Transverse colon (tissue), 4 donors: ENCODE data around the gene STARD13. TPM values are rescaled to one million over a fixed set of nuclear protein-coding genes. Genes with fewer than 3 reads are reported as not detected.

ENCODE experiments used
- DNase-seq: peaks from one replicate; pipeline ENCODE4 v3.0.0-alpha.2; 2019
- H3K27ac ChIP-seq, 4 donors: fragments of 200-600 bp; sonication (generic); 2 replicates each; pipeline ENCODE4 v1.5.1; 2016 to 2018; ENCODE audit warnings: inconsistent platforms in 4 of 4
- H3K27me3 ChIP-seq: fragments of 200-600 bp; sonication (generic); 2 replicates; pipeline ENCODE4 v1.5.1; 2017; ENCODE audit warnings: inconsistent platforms
- H3K36me3 ChIP-seq, 4 donors: fragments of 200-600 bp; sonication (generic); 2 replicates each; pipeline ENCODE4 v1.5.1; 2017 to 2019; ENCODE audit warnings: inconsistent platforms in 4 of 4
- H3K4me1 ChIP-seq, 4 donors: fragments of 200-600 bp; sonication (generic); 2 replicates each; pipeline ENCODE4 v1.5.1; 2017 to 2020; ENCODE audit warnings: inconsistent platforms in 4 of 4
- H3K4me3 ChIP-seq, 4 donors: fragments of 200-600 bp; sonication (generic); 1 replicate in 1 of 4; 2 replicates in 3 of 4; pipeline versions ENCODE4 v1.5.1 to v1.6.1; 2017 to 2019; ENCODE audit warnings: inconsistent platforms in 4 of 4
- H3K9me3 ChIP-seq, 2 donors: fragments of 200-600 bp; sonication (generic); 2 replicates each; pipeline ENCODE4 v1.5.1; 2017 to 2019; ENCODE audit warnings: inconsistent platforms in 2 of 2
- EP300 ChIP-seq: sonication (generic); formaldehyde crosslinking; IDR thresholded peaks from one replicate; pipeline ENCODE4 v1.6.1; 2017; ENCODE audit warnings: antibody characterized with exemption, low read depth
- POLR2A ChIP-seq: fragments of 450-650 bp; IDR thresholded peaks from one replicate; pipeline ENCODE4 v1.6.1; 2016; ENCODE audit warnings: antibody characterized with exemption, mild to moderate bottlenecking, moderate library complexity
- POLR2AphosphoS5 ChIP-seq, 3 donors: sonication (generic); formaldehyde crosslinking; IDR thresholded peaks; one replicate each; pipeline ENCODE4 v1.6.1; 2016; ENCODE audit warnings: antibody characterized with exemption in 3 of 3
- WGBS, 2 donors: methylation state at CpG; one replicate each; pipeline ENCODE4 v1.1.5; 2018; ENCODE audit warnings: low coverage in 1 of 2; 5-methylcytosine and 5-hydroxymethylcytosine counted together
- in situ Hi-C, 4 donors: fragments of 200-750 bp; cut with MboI; loops; one replicate each; pipeline versions ENCODE4 v1.15.0 to v1.15.1; 2017; ENCODE audit warnings: low sequenced_read_pairs in 3 of 4, low pct_ligation_motif_present in 1 of 4, low pct_unique_long_range_greater_than_20kb in 1 of 4
- intact Hi-C: fragments of 100-400 bp; cut with DNase I; formaldehyde crosslinking; loops from one replicate; pipeline ENCODE4 v1.15.1; 2023; ENCODE audit warnings: low total_unique reads
- total RNA-seq, 4 donors: library from RNA; depleted of rRNA; stranded (reverse); fragments of >200 nt; gene quantifications; one replicate each; pipeline ENCODE4 v1.1.0, GENCODE V29; 2016
- TF ChIP-seq, protein P1 (sequence below), 5 experiments: fragments of 200-600 bp in 3 of 5; fragments of 450-650 bp in 2 of 5; sonication (generic) in 3 of 5; IDR thresholded peaks; 1 replicate in 2 of 5; 2 replicates in 3 of 5; pipeline ENCODE4 v1.5.1; 2016 to 2017; ENCODE audit warnings: antibody characterized with exemption in 5 of 5, inconsistent platforms in 3 of 5, mild to moderate bottlenecking in 2 of 5, moderate library complexity in 1 of 5

Gene STARD13
- total RNA-seq, 4 donors from 2014 or later, result 18.1 to 107 (median 41.5) TPM

DNA sequence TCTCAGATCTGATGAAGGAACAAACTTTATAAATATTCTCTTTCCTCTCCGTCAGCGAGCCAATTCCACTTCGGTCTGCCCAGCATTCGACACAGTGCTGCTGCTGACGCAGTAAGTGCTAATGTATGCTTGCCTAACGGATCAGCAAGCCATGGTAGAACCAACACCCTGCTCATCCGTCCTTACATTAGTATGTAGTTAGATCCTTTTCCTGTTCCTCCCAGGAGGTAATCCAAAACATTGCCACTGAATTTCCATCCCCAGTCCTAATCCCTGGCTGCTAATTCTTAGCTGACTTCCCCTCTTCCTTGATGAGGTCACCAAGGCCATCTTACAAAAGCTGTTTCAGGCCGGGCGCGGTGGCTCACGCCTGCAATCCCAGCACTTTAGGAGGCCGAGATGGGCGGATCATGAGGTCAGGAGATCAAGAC is 88.0 kb downstream of the STARD13 start:
- TF ChIP-seq POLR2A (no peak), EP300 (no peak), POLR2AphosphoS5 (IDR thresholded peaks at IDR 0.05) (peak in 1 of 3 donors; percentile 12)
- TF ChIP-seq, protein P1, sequence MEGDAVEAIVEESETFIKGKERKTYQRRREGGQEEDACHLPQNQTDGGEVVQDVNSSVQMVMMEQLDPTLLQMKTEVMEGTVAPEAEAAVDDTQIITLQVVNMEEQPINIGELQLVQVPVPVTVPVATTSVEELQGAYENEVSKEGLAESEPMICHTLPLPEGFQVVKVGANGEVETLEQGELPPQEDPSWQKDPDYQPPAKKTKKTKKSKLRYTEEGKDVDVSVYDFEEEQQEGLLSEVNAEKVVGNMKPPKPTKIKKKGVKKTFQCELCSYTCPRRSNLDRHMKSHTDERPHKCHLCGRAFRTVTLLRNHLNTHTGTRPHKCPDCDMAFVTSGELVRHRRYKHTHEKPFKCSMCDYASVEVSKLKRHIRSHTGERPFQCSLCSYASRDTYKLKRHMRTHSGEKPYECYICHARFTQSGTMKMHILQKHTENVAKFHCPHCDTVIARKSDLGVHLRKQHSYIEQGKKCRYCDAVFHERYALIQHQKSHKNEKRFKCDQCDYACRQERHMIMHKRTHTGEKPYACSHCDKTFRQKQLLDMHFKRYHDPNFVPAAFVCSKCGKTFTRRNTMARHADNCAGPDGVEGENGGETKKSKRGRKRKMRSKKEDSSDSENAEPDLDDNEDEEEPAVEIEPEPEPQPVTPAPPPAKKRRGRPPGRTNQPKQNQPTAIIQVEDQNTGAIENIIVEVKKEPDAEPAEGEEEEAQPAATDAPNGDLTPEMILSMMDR (IDR thresholded peaks at IDR 0.05), result no peak
- intact Hi-C loops, result no loop called here
- 69 to 71% methylated on average over 4 to 13 of the region's 13 CpGs for WGBS, 2 donors
- Histone ChIP-seq H3K36me3 (no peaks in the 10 kb centered on the region), H3K27ac (peak overlapping the region; percentile 59 to 73 (median 62)), H3K27me3 (no peaks in the 10 kb centered on the region), H3K4me1 (peaks cover 14 to 67% (median 22%) of the 10 kb centered on the region in 4 donors), H3K4me3 (no peak overlapping the region), H3K9me3 (no peaks in the 10 kb centered on the region)
- DNase-seq, result no peak
- in situ Hi-C loops, result no loop called here

DNA sequence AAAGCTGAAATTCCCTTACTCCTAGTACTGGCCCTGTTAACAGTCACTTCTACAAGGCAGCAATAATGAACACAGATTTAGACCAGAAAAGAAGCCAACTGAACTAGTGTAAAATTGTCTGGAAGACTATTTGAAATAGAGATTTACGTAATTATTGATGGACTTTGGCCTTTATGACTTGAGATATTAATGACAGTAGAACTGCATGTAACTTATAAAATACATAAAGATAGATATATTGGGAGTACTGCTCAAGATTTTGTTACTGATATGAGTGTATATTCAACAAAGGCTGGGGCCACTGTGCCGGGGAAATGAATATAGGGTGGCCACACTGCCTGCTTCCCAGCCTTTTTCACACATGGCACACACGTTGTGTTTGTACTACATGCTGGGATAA is 88.8 kb downstream of the STARD13 start:
- H3K36me3 ChIP-seq, result no peaks in the 10 kb centered on the region
- H3K9me3 ChIP-seq, result no peaks in the 10 kb centered on the region
- 88 to 93% methylated on average over 1 to 3 of the region's 3 CpGs for WGBS, 2 donors
- no peak for TF ChIP-seq POLR2AphosphoS5 (IDR thresholded peaks at IDR 0.05)
- TF ChIP-seq POLR2A, result no peak
- TF ChIP-seq, protein P1 (IDR thresholded peaks at IDR 0.05), result no peak
- TF ChIP-seq EP300, result no peak
- no peak overlapping the region for H3K4me3 ChIP-seq
- no peak for DNase-seq
- peaks cover 15 to 65% (median 22%) of the 10 kb centered on the region in 4 donors for H3K4me1 ChIP-seq
- H3K27me3 ChIP-seq, result no peaks in the 10 kb centered on the region
- intact Hi-C loops (no loop called here), in situ Hi-C loops (no loop called here)
- H3K27ac ChIP-seq, result peak overlapping the region; percentile 59 to 73 (median 62)

DNA sequence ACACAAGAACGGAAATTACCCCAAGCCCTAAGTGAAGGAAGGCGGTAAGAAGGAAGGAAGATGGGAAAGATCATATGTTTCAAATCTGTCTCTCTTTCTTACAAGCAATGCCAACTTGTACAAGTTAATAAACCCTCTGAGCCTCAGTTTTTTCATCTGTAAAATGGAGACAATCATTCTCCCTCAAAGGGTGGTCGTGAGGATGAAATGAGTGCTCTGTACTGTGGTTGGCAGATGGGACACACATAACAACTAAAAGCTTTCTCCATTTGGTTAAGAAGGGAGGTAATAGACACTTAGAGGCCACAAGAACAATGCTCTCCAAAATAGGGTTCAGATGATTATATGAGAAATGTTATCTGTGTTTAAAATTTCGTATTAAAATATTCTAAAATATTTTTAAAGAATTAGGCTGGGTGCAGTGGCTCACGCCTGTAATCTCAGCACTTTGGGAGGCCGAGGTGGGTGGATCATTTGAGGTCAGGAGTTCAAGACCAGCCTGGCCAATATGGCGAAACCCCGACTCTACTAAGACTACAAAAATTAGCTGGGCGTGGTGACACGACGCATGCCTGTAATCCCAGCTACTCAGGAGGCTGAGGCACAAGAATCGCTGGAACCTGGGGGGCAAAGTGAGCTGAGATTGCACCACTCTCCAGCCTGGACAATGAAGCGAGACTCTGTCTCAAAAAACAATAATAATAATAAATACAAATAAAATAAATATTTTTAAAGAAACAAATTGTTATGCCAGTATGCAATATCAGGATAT is 89.7 kb downstream of the STARD13 start:
- no peaks in the 10 kb centered on the region for H3K27me3 ChIP-seq
- peak in 1 of 3 donors; percentile 0 for TF ChIP-seq POLR2AphosphoS5 (IDR thresholded peaks at IDR 0.05)
- TF ChIP-seq, protein P1 (IDR thresholded peaks at IDR 0.05), result no peak
- TF ChIP-seq EP300, result no peak
- H3K36me3 ChIP-seq, result no peaks in the 10 kb centered on the region
- no peaks in the 10 kb centered on the region for H3K9me3 ChIP-seq
- in situ Hi-C loops (no loop called here), intact Hi-C loops (no loop called here)
- WGBS, 2 donors, result 88 to 90% methylated on average over 8 to 13 of the region's 13 CpGs
- H3K4me1 ChIP-seq, result peaks cover 15 to 73% (median 24%) of the 10 kb centered on the region in 4 donors
- no peak overlapping the region for H3K4me3 ChIP-seq
- DNase-seq, result no peak
- H3K27ac ChIP-seq, result peak overlapping the region; percentile 49 to 73 (median 62)

DNA sequence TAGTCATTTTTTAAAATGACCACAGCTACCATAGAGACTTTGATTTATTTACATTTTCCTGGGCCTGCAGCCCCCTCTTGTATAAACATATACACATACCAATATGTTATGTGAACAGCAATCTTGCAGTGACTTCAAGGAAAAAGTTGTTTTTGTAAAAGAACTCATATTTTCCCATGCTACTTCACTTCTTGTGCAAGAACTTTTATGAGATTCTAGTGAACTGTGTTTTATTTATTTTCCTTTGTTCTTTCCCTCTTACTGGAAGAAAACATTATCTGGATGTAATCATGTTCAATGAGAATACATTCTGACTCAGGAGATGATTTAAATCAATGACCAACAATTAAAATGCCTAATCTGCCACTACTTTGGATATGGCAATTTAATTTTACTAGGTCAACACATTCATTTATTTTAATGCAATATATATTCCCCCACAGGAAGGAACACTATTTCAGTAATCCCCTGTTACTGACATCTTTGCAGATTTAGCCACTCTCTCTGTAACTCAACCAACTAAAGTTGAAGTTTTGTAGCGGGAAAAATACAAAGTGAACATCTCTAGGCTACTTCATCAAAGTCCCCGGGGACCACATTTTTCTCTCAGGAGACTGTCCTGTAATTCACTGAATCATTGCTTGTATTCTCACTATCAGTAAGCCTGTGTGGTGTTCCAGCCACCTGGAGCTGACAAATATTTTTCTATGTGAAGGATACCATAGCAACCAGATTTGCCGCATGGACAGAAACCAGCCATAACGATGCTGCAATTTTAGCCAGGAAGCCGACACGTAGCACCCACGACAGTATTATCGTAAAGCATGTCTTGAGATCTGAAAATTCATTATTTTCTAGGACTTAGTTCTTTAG is 90.5 kb downstream of the STARD13 start:
- peaks cover 17 to 70% (median 23%) of the 10 kb centered on the region in 4 donors for H3K4me1 ChIP-seq
- no peak for DNase-seq
- H3K4me3 ChIP-seq, result no peak overlapping the region
- H3K27ac ChIP-seq, result peak overlapping the region; percentile 49 to 73 (median 62)
- intact Hi-C loops, result no loop called here
- in situ Hi-C loops, result no loop called here
- TF ChIP-seq POLR2AphosphoS5 (IDR thresholded peaks at IDR 0.05), result peak in 2 of 3 donors; percentile 17 to 37
- TF ChIP-seq EP300, result peak; percentile 6
- TF ChIP-seq, protein P1 (IDR thresholded peaks at IDR 0.05), result no peak
- 49 to 75% methylated on average over 7 to 8 of the region's 8 CpGs for WGBS, 2 donors
- no peaks in the 10 kb centered on the region for H3K9me3 ChIP-seq
- no peaks in the 10 kb centered on the region for H3K27me3 ChIP-seq
- no peaks in the 10 kb centered on the region for H3K36me3 ChIP-seq
